Smooth muscle cell (in vitro differentiated cells): ENCODE data around the gene PGLYRP3. TPM values are rescaled to one million over a fixed set of nuclear protein-coding genes. Genes with fewer than 3 reads are reported as not detected.

ENCODE experiments used
- DNase-seq: peaks from one replicate; lab custom pipeline; 2025; ENCODE audit not compliant: unreplicated experiment; lab: John Stamatoyannopoulos, UW
- H2AFZ ChIP-seq: fragments of 200-600 bp; sonication (generic); 2 replicates; pipeline ENCODE4 v1.6.0; 2016; ENCODE audit warnings: antibody characterized with exemption, low read depth, mild to moderate bottlenecking
- H3F3A ChIP-seq: fragments of 200-600 bp; sonication (generic); 2 replicates; pipeline ENCODE4 v1.6.0; 2017; ENCODE audit warnings: antibody characterized with exemption, low read depth
- H3K27ac ChIP-seq: fragments of 200-600 bp; sonication (generic); 2 replicates; pipeline ENCODE4 v1.5.1; 2016; ENCODE audit warnings: low read depth, mild to moderate bottlenecking
- H3K27me3 ChIP-seq: fragments of 200-600 bp; sonication (generic); 2 replicates; pipeline ENCODE4 v1.6.1; 2016; ENCODE audit warnings: low read depth, mild to moderate bottlenecking
- H3K36me3 ChIP-seq: fragments of 200-600 bp; sonication (generic); 2 replicates; pipeline ENCODE4 v1.5.1; 2016; ENCODE audit warnings: low read depth
- H3K4me1 ChIP-seq: fragments of 200-600 bp; sonication (generic); 2 replicates; pipeline ENCODE4 v1.5.1; 2016; ENCODE audit warnings: low read depth
- H3K4me2 ChIP-seq: fragments of 200-600 bp; sonication (generic); 2 replicates; pipeline ENCODE4 v1.6.0; 2016; ENCODE audit warnings: mild to moderate bottlenecking
- H3K4me3 ChIP-seq: fragments of 200-600 bp; sonication (generic); 2 replicates; pipeline ENCODE4 v1.5.1; 2016; ENCODE audit warnings: mild to moderate bottlenecking
- H3K79me2 ChIP-seq: fragments of 200-600 bp; sonication (generic); 2 replicates; pipeline ENCODE4 v1.6.0; 2016; ENCODE audit warnings: low read depth, mild to moderate bottlenecking
- H3K9ac ChIP-seq: fragments of 200-600 bp; sonication (generic); 2 replicates; pipeline ENCODE4 v1.6.0; 2016; ENCODE audit warnings: low read depth
- H3K9me3 ChIP-seq: fragments of 200-600 bp; sonication (generic); replicated peaks from 2 replicates; pipeline ENCODE4 v1.5.1; 2016; ENCODE audit warnings: low read depth
- H4K20me1 ChIP-seq: fragments of 200-600 bp; sonication (generic); 2 replicates; pipeline ENCODE4 v1.6.0; 2016; ENCODE audit warnings: low read depth
- CTCF ChIP-seq: fragments of 200-600 bp; sonication (generic); IDR thresholded peaks from 2 replicates; pipeline ENCODE4 v1.5.1; 2017; ENCODE audit warnings: borderline replicate concordance, mild to moderate bottlenecking, antibody characterized with exemption; ENCODE audit not compliant: insufficient read depth, poor library complexity, severe bottlenecking
- WGBS: methylation state at CpG from one replicate; pipeline ENCODE4 v1.1.7; 2016; ENCODE audit warnings: low lambda C conversion rate; 5-methylcytosine and 5-hydroxymethylcytosine counted together
- polyA plus RNA-seq: library from polyadenylated mRNA; unstranded; fragments of >200 nt; fragmentation: Nextera tagmentation; extraction: Ambion mirVana; gene quantifications from 2 replicates; pipeline ENCODE4 v1.2.1, GENCODE V29; 2016
- total RNA-seq: library from RNA; depleted of rRNA; stranded (reverse); fragments of >200 nt; gene quantifications from 2 replicates; pipeline ENCODE4 v1.2.3, GENCODE V29; 2014

PGLYRP3 gene
- total and polyA plus RNA-seq, 2 experiments from 2014 or later: 0.31 TPM; not detected in 1

GRCh38 chr1:153358691-153358975 lies 45.9 kb upstream of the PGLYRP3 start:
- Histone ChIP-seq H4K20me1 (no peaks in the 10 kb centered on the region), H3F3A (no peaks in the 10 kb centered on the region), H3K36me3 (no peaks in the 10 kb centered on the region), H3K27ac (no peak overlapping the region), H3K4me2 (no peak overlapping the region), H3K9ac (no peak overlapping the region), H3K9me3 (no peaks in the 10 kb centered on the region), H2AFZ (no peak overlapping the region), H3K4me3 (no peak overlapping the region), H3K27me3 (no peaks in the 10 kb centered on the region), H3K79me2 (no peaks in the 10 kb centered on the region), H3K4me1 (no peaks in the 10 kb centered on the region)
- 84% methylated on average over 3 of the region's 3 CpGs for WGBS
- no peak for DNase-seq
- no peak for TF ChIP-seq CTCF

- no peaks in the 10 kb centered on the region for H3K36me3 ChIP-seq
- no peaks in the 10 kb centered on the region for H3K79me2 ChIP-seq
- TF ChIP-seq CTCF: no peak
- H3K9ac ChIP-seq: no peak within 1 kb of the TSS
- no peaks in the 10 kb centered on the region for H3K4me1 ChIP-seq
- no peaks in the 10 kb centered on the region for H3K9me3 ChIP-seq
- H3K4me3 ChIP-seq: no peak within 1 kb of the TSS
- no peak within 1 kb of the TSS for H3K4me2 ChIP-seq
- DNase-seq: no peak
- no peaks in the 10 kb centered on the region for H3K27me3 ChIP-seq
- H3F3A ChIP-seq: no peaks in the 10 kb centered on the region
- H2AFZ ChIP-seq: no peak within 1 kb of the TSS
- 86% methylated on average over 11 of the region's 11 CpGs for WGBS
- H4K20me1 ChIP-seq: no peaks in the 10 kb centered on the region
- H3K27ac ChIP-seq: no peak within 1 kb of the TSS
These were observed 45.3 kb upstream of the PGLYRP3 start, which contains the start of gene S100A9 for GRCh38 chr1:153357853-153358690. Gene S100A9 (plus strand): TSS chr1:153357854. CDS start chr1:153358284, 430 bp downstream.

GRCh38 chr1:153357076-153357852 lies 44.5 kb upstream of the PGLYRP3 start:
- Histone ChIP-seq H3K36me3 (no peaks in the 10 kb centered on the region), H3K4me1 (no peaks in the 10 kb centered on the region), H2AFZ (no peak overlapping the region), H3K79me2 (no peaks in the 10 kb centered on the region), H3K27ac (no peak overlapping the region), H3K9ac (no peak overlapping the region), H3K27me3 (no peaks in the 10 kb centered on the region), H3F3A (no peaks in the 10 kb centered on the region), H3K4me2 (no peak overlapping the region), H4K20me1 (no peaks in the 10 kb centered on the region), H3K4me3 (no peak overlapping the region), H3K9me3 (no peaks in the 10 kb centered on the region)
- 82% methylated on average over 10 of the region's 10 CpGs for WGBS
- no peak for TF ChIP-seq CTCF
- DNase-seq: no peak
